Stomach (tissue), 4 donors: ENCODE measurements around the gene MMS19.

Source experiments
- POLR2A ChIP-seq, 4 donors: fragments of 450-650 bp; IDR thresholded peaks; one replicate each; pipeline ENCODE4 v1.6.1; 2016; ENCODE audit warnings: antibody characterized with exemption in 4 of 4, control low read depth in 2 of 4, mild to moderate bottlenecking in 1 of 4, moderate library complexity in 1 of 4
- POLR2AphosphoS5 ChIP-seq, 3 donors: sonication (generic); formaldehyde crosslinking; IDR thresholded peaks; one replicate each; pipeline ENCODE4 v1.6.1; 2016; ENCODE audit warnings: antibody characterized with exemption in 3 of 3
- TF ChIP-seq, protein P1 (sequence below), 7 experiments: fragments of 450-650 bp in 4 of 7; fragments of 200-600 bp in 3 of 7; sonication (generic) in 3 of 7; IDR thresholded peaks; one replicate each; pipeline ENCODE4 v1.5.1; 2016 to 2019; ENCODE audit warnings: antibody characterized with exemption in 7 of 7, control low read depth in 2 of 7, mild to moderate bottlenecking in 1 of 7

DNA sequence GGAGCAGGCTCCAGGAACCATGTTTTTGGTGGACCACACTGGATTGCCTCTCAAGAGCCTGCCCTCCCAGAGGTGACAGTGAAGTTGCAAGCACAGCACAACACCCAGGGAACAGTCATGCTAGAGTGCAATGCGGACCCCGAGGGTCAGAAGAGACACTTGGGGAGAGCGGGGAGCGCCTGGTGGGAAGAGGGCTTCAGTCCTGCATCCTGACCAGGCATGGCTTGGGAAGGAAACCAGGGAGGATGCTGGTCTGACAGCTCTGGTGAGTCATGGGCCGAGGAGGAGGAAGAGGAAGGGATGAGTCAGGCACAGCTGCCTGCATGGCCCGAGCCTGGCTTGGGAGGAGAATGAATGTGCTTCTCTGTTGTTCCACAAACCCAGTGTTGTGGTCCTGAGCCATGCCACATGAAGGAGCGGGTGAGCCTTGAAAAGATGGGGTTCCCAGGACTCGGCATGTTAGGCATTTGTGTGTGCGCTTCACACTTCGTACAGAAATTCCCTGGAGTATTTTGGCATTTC is 44.9 kb upstream of the MMS19 start:
- TF ChIP-seq, protein P1, sequence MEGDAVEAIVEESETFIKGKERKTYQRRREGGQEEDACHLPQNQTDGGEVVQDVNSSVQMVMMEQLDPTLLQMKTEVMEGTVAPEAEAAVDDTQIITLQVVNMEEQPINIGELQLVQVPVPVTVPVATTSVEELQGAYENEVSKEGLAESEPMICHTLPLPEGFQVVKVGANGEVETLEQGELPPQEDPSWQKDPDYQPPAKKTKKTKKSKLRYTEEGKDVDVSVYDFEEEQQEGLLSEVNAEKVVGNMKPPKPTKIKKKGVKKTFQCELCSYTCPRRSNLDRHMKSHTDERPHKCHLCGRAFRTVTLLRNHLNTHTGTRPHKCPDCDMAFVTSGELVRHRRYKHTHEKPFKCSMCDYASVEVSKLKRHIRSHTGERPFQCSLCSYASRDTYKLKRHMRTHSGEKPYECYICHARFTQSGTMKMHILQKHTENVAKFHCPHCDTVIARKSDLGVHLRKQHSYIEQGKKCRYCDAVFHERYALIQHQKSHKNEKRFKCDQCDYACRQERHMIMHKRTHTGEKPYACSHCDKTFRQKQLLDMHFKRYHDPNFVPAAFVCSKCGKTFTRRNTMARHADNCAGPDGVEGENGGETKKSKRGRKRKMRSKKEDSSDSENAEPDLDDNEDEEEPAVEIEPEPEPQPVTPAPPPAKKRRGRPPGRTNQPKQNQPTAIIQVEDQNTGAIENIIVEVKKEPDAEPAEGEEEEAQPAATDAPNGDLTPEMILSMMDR (IDR thresholded peaks at IDR 0.05), result no peak
- TF ChIP-seq POLR2A (IDR thresholded peaks at IDR 0.05) (no peak), POLR2AphosphoS5 (IDR thresholded peaks at IDR 0.05) (peak; percentile 8 to 88 (median 68))
